ENCODE data around the gene ATMIN. TPM values are rescaled to one million over a fixed set of nuclear protein-coding genes. Genes with fewer than 3 reads are reported as not detected.

ATMIN gene
- total RNA-seq, 1 donor from 2014 or later, result 21.2 TPM

DNA sequence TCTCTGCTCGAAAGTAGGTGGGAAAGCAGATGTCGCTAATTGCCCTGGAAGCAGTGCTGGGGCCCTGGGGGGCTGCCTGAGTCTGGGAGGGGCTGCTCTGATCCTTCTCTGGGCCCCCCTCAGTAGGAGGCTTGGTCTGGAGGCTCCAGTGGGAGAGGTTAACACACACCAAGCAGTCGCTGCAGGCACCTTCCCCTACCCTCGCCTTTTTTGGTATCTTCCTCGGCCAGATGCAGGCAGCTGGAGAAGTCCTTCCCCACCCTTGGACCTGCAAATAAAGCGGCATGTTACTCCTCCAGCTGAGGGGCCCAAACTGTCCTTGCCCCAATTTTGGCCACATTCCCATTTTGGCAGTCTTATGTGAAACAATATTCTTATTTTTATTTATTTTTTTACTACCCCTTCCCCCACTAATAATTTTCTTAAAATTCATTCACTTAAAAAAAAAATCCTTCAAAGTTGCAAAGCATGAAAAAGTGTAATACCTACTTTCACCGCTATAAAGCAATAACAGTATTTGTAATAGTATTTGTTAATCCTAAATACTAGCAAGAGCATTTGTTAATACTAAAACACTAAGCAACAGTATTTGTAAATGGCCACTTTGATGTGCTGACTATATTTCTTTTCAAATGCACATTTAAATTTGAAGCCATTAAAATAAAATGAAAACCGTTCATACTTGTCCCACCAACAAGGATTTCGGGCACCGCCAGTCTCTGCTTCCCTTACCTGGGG is 26.4 kb downstream of the ATMIN start:
- H3K4me3 ChIP-seq (ENCODE audit: low read depth, low read length), result no peak overlapping the region
- DNase-seq (ENCODE audit: low read depth), result no peak
- TF ChIP-seq, protein P1, sequence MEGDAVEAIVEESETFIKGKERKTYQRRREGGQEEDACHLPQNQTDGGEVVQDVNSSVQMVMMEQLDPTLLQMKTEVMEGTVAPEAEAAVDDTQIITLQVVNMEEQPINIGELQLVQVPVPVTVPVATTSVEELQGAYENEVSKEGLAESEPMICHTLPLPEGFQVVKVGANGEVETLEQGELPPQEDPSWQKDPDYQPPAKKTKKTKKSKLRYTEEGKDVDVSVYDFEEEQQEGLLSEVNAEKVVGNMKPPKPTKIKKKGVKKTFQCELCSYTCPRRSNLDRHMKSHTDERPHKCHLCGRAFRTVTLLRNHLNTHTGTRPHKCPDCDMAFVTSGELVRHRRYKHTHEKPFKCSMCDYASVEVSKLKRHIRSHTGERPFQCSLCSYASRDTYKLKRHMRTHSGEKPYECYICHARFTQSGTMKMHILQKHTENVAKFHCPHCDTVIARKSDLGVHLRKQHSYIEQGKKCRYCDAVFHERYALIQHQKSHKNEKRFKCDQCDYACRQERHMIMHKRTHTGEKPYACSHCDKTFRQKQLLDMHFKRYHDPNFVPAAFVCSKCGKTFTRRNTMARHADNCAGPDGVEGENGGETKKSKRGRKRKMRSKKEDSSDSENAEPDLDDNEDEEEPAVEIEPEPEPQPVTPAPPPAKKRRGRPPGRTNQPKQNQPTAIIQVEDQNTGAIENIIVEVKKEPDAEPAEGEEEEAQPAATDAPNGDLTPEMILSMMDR (conservative IDR thresholded peaks at IDR 0.05; ENCODE audit: low read depth, low read length), result no peak

DNA sequence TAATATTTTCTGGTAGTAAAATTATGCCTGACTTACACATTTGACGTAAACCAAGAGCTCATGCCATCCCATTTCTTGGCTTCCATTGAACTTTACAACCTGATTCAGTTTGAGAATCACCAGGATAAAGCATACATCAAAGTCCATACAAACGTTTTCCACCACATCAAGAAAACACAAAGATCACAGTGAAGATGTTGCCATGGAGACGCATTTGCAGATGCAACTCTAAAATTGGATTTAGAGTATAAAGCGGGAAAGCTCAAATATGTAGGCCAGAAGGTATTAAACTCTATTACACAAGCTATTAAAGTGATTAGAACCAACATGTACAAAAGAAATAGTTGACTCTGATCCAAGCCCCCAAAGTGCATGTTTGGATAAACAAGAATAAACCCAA is 31.0 kb downstream of the ATMIN start:
- H3K4me3 ChIP-seq (ENCODE audit: low read depth, low read length), result no peak overlapping the region
- no peak for DNase-seq (ENCODE audit: low read depth)
- TF ChIP-seq, protein P1 (conservative IDR thresholded peaks at IDR 0.05; ENCODE audit: low read depth, low read length), result no peak

DNA sequence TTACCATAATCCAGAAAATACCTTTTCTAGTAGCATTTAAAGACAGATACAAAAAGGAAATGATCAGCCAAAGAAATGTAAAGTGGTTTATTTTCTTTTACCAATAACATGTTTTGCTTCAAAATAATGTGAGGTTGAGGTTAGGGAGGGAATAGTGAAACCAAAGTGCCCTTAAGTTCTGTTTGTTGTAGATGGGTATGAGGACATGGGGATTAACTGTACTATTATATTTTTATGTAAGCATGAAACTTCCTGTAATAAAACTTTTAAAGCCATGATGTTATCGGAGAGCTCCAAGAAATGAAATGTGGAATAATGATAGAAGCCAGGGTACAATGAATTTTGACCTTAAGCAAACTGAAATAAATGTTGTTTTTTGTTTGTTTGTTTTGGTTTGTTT is 31.5 kb downstream of the ATMIN start:
- H3K4me3 ChIP-seq (ENCODE audit: low read depth, low read length), result no peak overlapping the region
- TF ChIP-seq, protein P1 (conservative IDR thresholded peaks at IDR 0.05; ENCODE audit: low read depth, low read length), result no peak
- DNase-seq (ENCODE audit: low read depth), result no peak

DNA sequence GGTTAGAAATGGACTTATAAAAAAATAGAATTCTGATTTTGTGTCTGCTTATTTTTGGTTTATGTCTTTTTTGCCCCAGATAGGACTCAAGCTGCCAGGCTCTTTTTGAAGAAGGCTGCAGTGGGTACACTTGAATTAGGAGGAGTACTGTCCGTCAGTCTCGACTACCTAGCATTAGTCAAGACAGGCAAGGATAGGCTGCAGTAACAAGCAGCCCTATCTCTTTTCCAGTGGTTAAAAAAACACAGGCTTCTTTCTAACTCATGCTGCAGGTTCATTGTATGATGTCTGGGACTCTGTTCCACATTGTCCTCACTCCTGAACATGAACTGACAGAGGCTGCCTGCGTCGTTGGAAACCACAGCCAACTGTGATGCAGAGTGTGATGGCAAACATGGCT is 33.4 kb downstream of the ATMIN start:
- no peak overlapping the region for H3K4me3 ChIP-seq (ENCODE audit: low read depth, low read length)
- no peak for DNase-seq (ENCODE audit: low read depth)
- TF ChIP-seq, protein P1 (conservative IDR thresholded peaks at IDR 0.05; ENCODE audit: low read depth, low read length), result no peak

DNA sequence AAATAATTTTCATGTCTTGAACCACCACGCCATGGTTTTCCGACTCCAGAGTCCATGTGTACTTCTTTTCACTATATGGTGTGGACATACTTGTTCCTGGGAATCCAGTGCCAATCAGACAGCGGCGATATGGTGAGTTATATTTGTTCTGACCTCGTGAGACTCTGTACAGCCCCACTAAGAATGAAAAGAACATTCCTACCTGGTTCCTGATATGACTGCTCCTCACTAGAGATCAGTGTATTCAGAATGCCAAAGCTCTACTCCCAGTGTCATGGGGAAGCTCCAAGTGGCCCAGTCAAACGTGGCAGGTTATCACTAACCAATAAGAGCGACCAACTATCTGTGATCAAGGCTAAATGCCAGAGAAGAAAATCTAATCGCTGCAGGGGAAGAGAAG is 35.3 kb downstream of the ATMIN start:
- no peak for DNase-seq (ENCODE audit: low read depth)
- no peak overlapping the region for H3K4me3 ChIP-seq (ENCODE audit: low read depth, low read length)
- TF ChIP-seq, protein P1 (conservative IDR thresholded peaks at IDR 0.05; ENCODE audit: low read depth, low read length), result no peak

DNA sequence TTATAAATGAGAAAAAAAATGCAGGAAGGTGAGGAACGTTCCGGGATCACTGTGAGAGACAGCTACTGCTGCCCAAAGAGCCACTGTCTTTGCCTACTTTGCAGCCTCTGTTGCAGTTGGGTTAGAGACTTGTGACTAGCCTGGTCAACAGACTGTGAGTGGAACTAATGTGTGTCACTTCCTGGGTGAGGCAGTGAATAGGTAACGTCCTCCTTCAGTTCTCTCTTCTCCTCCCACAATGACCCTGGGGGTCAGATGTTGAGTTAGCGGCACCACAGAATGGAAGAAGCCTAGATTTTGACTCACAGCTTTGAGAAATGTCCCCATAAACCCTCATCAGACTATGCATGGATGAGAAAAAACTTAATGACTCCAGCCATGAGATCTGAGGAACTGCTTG is 36.2 kb downstream of the ATMIN start:
- TF ChIP-seq, protein P1 (conservative IDR thresholded peaks at IDR 0.05; ENCODE audit: low read depth, low read length), result no peak
- H3K4me3 ChIP-seq (ENCODE audit: low read depth, low read length), result no peak overlapping the region
- peak; percentile 71 for DNase-seq (ENCODE audit: low read depth)
